GM18861 (cell line): ENCODE data around the gene SLIRP.
"Not testable (repeated sequence)": the region's sequence is repeated elsewhere in the genome, so short reads cannot be mapped to it uniquely, and the experiment has no call there.

Experiments
- ATAC-seq: cut with Tn5 transposase; IDR thresholded peaks from one replicate; pipeline ENCODE4 v1.9.1; 2021; ENCODE audit not compliant: unreplicated experiment

SLIRP gene

GRCh38 chr14:77707724-77708408 is at the start of gene SLIRP, which contains the start of gene ALKBH1:
SLIRP (plus strand) TSS chr14:77708103; CDS start chr14:77708112, 9 bp downstream.
ALKBH1 (minus strand) TSS chr14:77708023; CDS start chr14:77708004, 19 bp downstream.
- peak; percentile 97 for ATAC-seq

- ATAC-seq, result no peak
These were observed 48.1 kb upstream of the SLIRP start for GRCh38 chr14:77659831-77660230.

- no peak for ATAC-seq
These were observed 47.1 kb upstream of the SLIRP start for GRCh38 chr14:77660754-77661153.

GRCh38 chr14:77661562-77661961 is 46.3 kb upstream of the SLIRP start:
- not testable (repeated sequence) for ATAC-seq

- no peak for ATAC-seq
These were observed 44.6 kb upstream of the SLIRP start for GRCh38 chr14:77663293-77663692.

- ATAC-seq, result no peak
These were observed 40.6 kb upstream of the SLIRP start for GRCh38 chr14:77667331-77667730.

GRCh38 chr14:77673193-77673592 is 34.7 kb upstream of the SLIRP start:
- ATAC-seq, result no peak

GRCh38 chr14:77674931-77675330 is 33.0 kb upstream of the SLIRP start:
- ATAC-seq, result no peak

- ATAC-seq, result no peak
These were observed 26.4 kb upstream of the SLIRP start for GRCh38 chr14:77681196-77682157.

GRCh38 chr14:77682158-77682553 is 25.7 kb upstream of the SLIRP start:
- no peak for ATAC-seq

- no peak for ATAC-seq
These were observed 16.6 kb upstream of the SLIRP start for GRCh38 chr14:77691259-77691658.

GRCh38 chr14:77707355-77707723 is 564 bp upstream of the SLIRP start:
- no peak for ATAC-seq

- no peak for ATAC-seq
These were observed 846 bp downstream of the SLIRP start for GRCh38 chr14:77708749-77709148.

- ATAC-seq, result no peak
These were observed 1.5 kb downstream of the SLIRP start for GRCh38 chr14:77709412-77709811.

GRCh38 chr14:77710364-77710763 is 2.5 kb downstream of the SLIRP start:
- no peak for ATAC-seq

GRCh38 chr14:77714926-77715325 is 7.0 kb downstream of the SLIRP start:
- no peak for ATAC-seq

- no peak for ATAC-seq
These were observed 9.9 kb downstream of the SLIRP start for GRCh38 chr14:77717608-77718305.

GRCh38 chr14:77721437-77721836 is 13.5 kb downstream of the SLIRP start:
- no peak for ATAC-seq

- ATAC-seq, result no peak
These were observed 14.4 kb downstream of the SLIRP start for GRCh38 chr14:77722301-77722700.

GRCh38 chr14:77730976-77731497 is 23.1 kb downstream of the SLIRP start:
- ATAC-seq, result no peak
